ENCODE results near the gene UGT2B11.

DNA sequence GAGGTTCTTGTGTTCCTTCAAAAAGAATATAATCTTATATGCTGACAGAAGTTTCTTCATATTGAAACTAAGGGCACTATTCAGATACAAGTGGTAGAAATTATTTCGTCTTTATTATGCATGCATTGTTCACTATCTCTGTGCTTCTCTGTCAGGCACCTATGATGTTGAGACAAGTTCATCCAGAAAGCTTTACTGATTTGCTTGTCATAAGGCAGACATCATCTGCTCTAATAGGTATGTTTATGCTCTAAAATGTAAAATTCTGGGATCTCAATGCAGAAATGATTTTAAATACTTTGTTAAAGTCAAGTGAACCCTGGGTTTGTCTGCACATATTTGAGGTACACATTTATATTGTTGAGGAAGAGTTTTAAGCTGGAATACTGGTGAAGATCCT lies 3.6 kb downstream of the UGT2B11 start:
- TF ChIP-seq POLR2AphosphoS5 (IDR thresholded peaks at IDR 0.05; ENCODE audit: low read depth, low read length) (no peak), POLR2A (IDR thresholded peaks at IDR 0.05; ENCODE audit: low read depth, low read length) (no peak)
